ES-I3 (cell line): ENCODE results near the gene RXFP4.
"Not testable (repeated sequence)": the region's sequence is repeated elsewhere in the genome, so short reads cannot be mapped to it uniquely, and the experiment has no call there.

Experiments
- H3K36me3 ChIP-seq: 2 replicates; pipeline ENCODE4 v1.6.1; 2013; ENCODE audit warnings: mild to moderate bottlenecking, low read length, control low read depth, moderate library complexity; ENCODE audit not compliant: insufficient read depth
- H3K4me1 ChIP-seq: 2 replicates; pipeline ENCODE4 v1.6.1; 2013; ENCODE audit warnings: mild to moderate bottlenecking, control low read depth, low read length; ENCODE audit not compliant: insufficient read depth
- H3K9ac ChIP-seq: 2 replicates; pipeline ENCODE4 v1.6.1; 2013; ENCODE audit warnings: low read depth, mild to moderate bottlenecking, low read length, moderate library complexity
- H3K9me3 ChIP-seq: 2 replicates; pipeline ENCODE4 v1.6.1; 2013; ENCODE audit warnings: mild to moderate bottlenecking, low read length, moderate library complexity; ENCODE audit not compliant: control insufficient read depth, insufficient read depth

Gene RXFP4

GRCh38 chr1:155912056-155912536 is 29.3 kb upstream of the RXFP4 start:
- Histone ChIP-seq H3K36me3 (peaks cover 26% of the 10 kb centered on the region), H3K9me3 (no peaks in the 10 kb centered on the region), H3K9ac (no peak overlapping the region), H3K4me1 (peaks cover 3% of the 10 kb centered on the region; the same call in 1 of the 2 replicates)

GRCh38 chr1:155913969-155914757 is 27.3 kb upstream of the RXFP4 start:
- Histone ChIP-seq H3K4me1 (peaks cover 3% of the 10 kb centered on the region; the same call in 1 of the 2 replicates), H3K36me3 (peaks cover 42% of the 10 kb centered on the region), H3K9me3 (no peaks in the 10 kb centered on the region), H3K9ac (no peak overlapping the region)

DNA sequence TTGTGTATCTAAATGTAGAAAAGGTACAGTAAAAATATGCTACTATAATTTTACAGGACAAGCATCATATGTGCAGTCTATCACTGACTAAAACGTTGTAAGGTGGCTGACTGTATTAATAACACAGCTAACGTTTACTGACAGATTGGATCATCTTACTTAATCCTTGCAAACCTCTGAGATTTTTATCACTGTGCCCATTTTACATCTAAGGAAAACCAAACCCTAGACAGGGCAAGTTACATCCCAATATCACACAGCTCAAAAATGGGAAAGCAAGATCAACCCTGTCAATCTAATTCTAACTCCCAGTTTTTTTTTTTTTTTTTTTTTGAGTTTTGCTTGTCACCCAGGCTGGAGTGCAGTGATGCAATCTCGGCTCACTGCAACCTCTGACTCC is 22.8 kb upstream of the RXFP4 start:
- no peaks in the 10 kb centered on the region for H3K9me3 ChIP-seq
- no peak overlapping the region for H3K9ac ChIP-seq
- no peaks in the 10 kb centered on the region for H3K4me1 ChIP-seq
- peaks cover 74% of the 10 kb centered on the region for H3K36me3 ChIP-seq

DNA sequence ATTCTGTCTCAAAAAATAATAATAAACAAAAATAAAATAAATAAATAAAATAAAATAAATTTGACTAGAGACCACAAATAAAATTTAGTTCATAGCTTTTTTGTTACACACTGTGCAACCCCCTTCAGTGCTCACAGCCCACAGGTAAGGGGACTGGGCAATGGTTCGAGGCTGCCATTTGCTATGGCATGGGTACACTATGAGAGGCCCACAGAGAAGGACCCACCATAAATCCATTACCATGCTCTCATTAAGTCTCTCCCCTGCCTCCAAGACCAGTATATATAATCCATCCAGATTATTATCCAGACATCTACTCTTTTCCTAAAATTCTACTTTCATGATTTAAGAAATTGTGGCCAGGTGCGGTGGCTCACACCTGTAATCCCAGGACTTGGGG is 21.6 kb upstream of the RXFP4 start:
- H3K36me3 ChIP-seq = peaks cover 66% of the 10 kb centered on the region
- no peaks in the 10 kb centered on the region for H3K9me3 ChIP-seq
- no peaks in the 10 kb centered on the region for H3K4me1 ChIP-seq
- H3K9ac ChIP-seq = no peak overlapping the region

DNA sequence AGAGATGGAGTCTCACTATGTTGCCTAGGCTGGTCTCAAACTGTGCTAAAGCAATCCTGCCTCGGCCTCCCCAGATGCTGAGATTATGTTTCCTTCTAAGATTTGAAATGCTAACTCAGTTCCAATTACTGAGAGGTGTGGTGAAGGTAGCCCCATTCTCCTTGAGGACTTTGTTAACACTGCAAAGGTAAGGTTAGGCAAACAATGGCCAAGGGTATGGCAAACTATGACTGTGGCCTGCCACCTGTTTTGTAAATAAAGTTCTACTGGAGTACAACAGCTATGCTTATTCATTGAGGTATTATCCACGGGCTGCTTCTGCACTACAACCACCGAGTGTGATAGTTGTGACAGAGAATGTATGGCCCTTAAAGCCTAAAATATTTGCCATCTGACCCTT is 20.7 kb upstream of the RXFP4 start:
- Histone ChIP-seq H3K4me1 (no peaks in the 10 kb centered on the region), H3K9me3 (no peaks in the 10 kb centered on the region), H3K36me3 (peaks cover 70% of the 10 kb centered on the region), H3K9ac (no peak overlapping the region)

DNA sequence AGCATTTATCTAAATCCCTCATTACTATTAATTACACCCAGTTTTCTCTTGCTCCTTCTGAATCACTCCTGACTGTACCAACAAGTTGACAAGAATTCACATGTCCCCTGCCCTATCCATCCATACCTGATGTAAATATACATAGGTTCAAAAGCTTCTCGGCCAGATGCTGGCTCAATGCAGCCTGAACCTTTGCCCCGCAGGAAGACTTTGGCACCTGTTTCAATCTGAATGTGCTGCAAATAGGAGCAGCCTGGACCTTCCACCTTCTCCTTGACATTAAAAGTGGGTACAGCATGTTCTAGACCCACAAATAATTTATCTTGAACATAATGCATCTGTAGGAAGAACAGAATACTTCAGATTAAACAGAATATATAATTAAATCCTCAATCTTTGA is 15.9 kb upstream of the RXFP4 start:
- Histone ChIP-seq H3K36me3 (peaks cover 67% of the 10 kb centered on the region), H3K9ac (no peak overlapping the region), H3K4me1 (no peaks in the 10 kb centered on the region), H3K9me3 (no peaks in the 10 kb centered on the region)

- Histone ChIP-seq H3K9ac (no peak overlapping the region), H3K4me1 (peaks cover 14% of the 10 kb centered on the region), H3K36me3 (peaks cover 57% of the 10 kb centered on the region), H3K9me3 (no peaks in the 10 kb centered on the region)
These were observed 12.4 kb upstream of the RXFP4 start for GRCh38 chr1:155929057-155929456.

GRCh38 chr1:155930725-155931124 is 10.7 kb upstream of the RXFP4 start:
- H3K9me3 ChIP-seq, H3K9ac ChIP-seq: not testable (repeated sequence)
- Histone ChIP-seq H3K36me3 (peaks cover 51% of the 10 kb centered on the region), H3K4me1 (peaks cover 14% of the 10 kb centered on the region)

DNA sequence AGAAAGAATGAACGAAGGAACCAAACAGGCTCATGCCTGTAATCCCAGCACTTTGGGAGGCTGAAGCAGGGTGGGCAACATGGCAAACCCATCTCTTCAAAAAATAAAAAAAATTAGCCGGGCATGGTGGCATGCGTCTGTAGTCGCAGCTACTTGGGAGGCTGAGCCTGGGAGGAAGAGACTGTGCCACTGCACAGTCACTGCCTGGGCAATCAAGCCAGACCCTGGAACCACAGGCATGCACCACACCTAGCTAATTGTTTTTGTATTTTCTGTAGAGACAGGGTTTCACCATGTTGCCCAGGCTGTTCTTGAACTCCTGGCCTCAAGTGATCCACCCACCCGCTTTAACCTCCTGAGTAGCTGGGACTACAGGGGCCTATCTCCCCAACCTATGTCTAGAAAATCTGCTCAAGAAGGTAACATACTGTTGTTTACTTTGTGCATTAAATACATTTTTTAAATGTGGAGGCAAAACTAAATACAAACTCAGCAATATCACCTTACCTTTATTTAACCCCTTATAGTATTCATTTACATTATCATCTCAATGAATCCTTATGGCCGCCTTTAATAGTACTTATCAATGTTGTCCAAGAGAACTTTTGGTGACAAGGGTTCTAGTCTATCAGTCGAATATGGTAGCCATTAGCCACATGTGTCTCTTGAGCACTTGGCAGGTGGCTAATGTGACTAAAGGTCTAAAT is 10.0 kb upstream of the RXFP4 start:
- Histone ChIP-seq H3K4me1 (peaks cover 14% of the 10 kb centered on the region), H3K36me3 (peaks cover 43% of the 10 kb centered on the region), H3K9ac (no peak overlapping the region; the same call in 1 of the 2 replicates), H3K9me3 (no peaks in the 10 kb centered on the region)

- no peaks in the 10 kb centered on the region for H3K9me3 ChIP-seq
- H3K9ac ChIP-seq = peak overlapping the region; percentile 14; the same call in 1 of the 2 replicates
- peaks cover 37% of the 10 kb centered on the region for H3K36me3 ChIP-seq
- H3K4me1 ChIP-seq = peaks cover 14% of the 10 kb centered on the region
These were observed 9.4 kb upstream of the RXFP4 start for GRCh38 chr1:155932081-155932480.

GRCh38 chr1:155932487-155932886 is 9.0 kb upstream of the RXFP4 start:
- no peaks in the 10 kb centered on the region for H3K9me3 ChIP-seq
- H3K4me1 ChIP-seq = peaks cover 14% of the 10 kb centered on the region
- H3K36me3 ChIP-seq = peaks cover 34% of the 10 kb centered on the region
- H3K9ac ChIP-seq = 0 out of 2 replicates have a peak overlapping the region, but pooled peaks have one; percentile 14

DNA sequence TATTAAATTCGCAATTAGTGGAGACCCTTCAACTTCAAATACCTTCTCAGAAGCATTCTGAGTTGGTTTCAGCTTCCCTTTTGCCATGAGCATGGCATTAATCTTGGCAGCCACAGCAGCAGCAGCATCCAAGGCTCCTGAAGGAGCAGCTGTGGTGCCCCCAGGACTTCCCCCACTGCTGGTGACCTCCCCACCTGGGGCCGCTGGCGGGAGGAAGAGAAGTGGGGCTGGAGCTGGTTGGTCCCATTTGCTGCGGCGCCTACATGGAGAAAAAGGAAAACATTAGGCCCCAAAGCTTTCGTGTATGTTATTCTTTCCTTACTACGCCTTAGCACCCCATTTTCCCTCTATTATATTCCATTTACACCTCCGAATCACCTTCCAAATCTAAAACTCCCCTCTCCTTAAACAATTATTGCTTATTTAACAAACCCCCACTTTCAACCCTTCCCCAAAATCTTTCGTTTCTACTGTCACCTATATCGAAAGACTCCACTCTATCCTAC is 7.8 kb upstream of the RXFP4 start:
- peaks cover 14% of the 10 kb centered on the region for H3K4me1 ChIP-seq
- H3K9me3 ChIP-seq = no peaks in the 10 kb centered on the region
- peak overlapping the region; percentile 93 for H3K9ac ChIP-seq
- H3K36me3 ChIP-seq = peaks cover 30% of the 10 kb centered on the region

DNA sequence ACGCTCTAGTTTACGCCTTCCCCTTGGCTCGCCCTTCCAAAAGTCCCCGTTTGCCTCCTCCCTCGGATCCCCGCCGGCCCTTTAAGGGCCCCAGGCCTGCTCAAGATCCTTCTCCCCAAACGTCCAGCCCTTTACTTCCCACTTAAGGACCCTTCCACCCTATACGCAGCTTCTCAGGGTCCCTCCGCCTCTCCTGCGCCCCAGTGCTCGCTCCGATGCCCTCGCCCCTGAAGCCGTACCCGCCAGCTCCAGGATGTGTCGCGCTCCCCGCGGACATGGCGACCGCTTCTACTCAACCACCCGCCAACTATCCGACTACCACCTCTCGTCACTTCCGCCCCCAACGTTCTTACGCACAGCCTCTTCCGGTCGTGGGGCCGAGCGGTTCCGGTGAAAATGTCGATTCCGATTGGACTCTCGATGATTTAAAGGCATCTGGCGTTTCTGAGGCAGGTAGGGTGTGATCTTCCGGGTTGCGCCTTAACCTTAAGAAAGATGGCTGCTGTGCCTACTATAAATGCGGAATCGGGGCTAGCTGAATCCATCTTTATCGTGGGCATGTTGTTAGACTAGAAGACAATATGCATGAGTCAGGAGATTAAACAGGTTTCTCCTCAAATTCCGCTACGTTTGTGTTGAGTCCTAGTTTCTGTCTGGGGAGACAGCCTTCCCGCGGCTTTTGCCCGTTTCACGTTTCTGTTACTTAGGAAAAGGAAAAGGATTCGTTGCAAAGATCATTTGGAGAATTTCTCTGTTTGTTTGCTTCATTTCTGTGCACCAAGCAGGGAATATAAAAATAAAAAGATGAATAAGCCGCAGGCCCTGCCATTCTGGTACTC is 7.1 kb upstream of the RXFP4 start, which contains the start of gene KHDC4:
KHDC4 (minus strand) TSS at position 317 of the 839 bp plus-strand sequence; CDS start at position 277, 40 bp downstream.
- Histone ChIP-seq H3K4me1 (peaks cover 14% of the 10 kb centered on the region), H3K9me3 (no peaks in the 10 kb centered on the region), H3K36me3 (peaks cover 26% of the 10 kb centered on the region)

More for the DNA sequence above, 7.1 kb upstream of the RXFP4 start, which contains the start of gene KHDC4:
- H3K9ac ChIP-seq = peak within 1 kb of the TSS; percentile 93
